IMR-90 (cell line): ENCODE measurements around the gene GNG11. TPM values are rescaled to one million over a fixed set of nuclear protein-coding genes. Genes with fewer than 3 reads are reported as not detected.
A peak's percentile ranks its signal among the peaks of the same experiment; 100 is the strongest.

Experiments used
- ATAC-seq: fragments of 200-7000 bp; cut with Tn5 transposase; 2 replicates; pipeline ENCODE4 v1.9.1; 2020; ENCODE audit warnings: low read depth, mild to moderate bottlenecking, moderate library complexity
- BruUV-seq: library from RNA; stranded (reverse); fragments of 400-500 nt; replicated peaks from 2 replicates; lab custom pipeline; 2021; lab: Mats Ljungman, UMichigan
- CTCF ChIA-PET: fragments of 300-600 bp; formaldehyde crosslinking; extraction: SDS; loops from one replicate; lab custom pipeline; 2021; ENCODE audit warnings: antibody characterized with exemption; lab: Yijun Ruan, JAX
- POLR2A ChIA-PET: fragments of 300-600 bp; sonication (Branson Sonifier 250); formaldehyde crosslinking; loops from one replicate; lab custom pipeline; 2022; ENCODE audit warnings: antibody characterized with exemption; ENCODE audit not compliant: unreplicated experiment; lab: Charles Lee
- DNase-seq: peaks from one replicate; pipeline ENCODE4 v3.0.0; 2013
- H2AFZ ChIP-seq: replicated peaks from 2 replicates; pipeline ENCODE3; 2013; ENCODE audit warnings: low read length, mild to moderate bottlenecking; ENCODE audit not compliant: poor library complexity
- H2AK5ac ChIP-seq: 2 replicates; pipeline ENCODE4 v1.6.1; 2013; ENCODE audit warnings: low read depth, low read length, inconsistent platforms
- H2AK9ac ChIP-seq: replicated peaks from 2 replicates; pipeline ENCODE3; 2013; ENCODE audit warnings: mild to moderate bottlenecking, low read depth, low read length, moderate library complexity; ENCODE audit not compliant: poor library complexity
- H2BK120ac ChIP-seq: 2 replicates; pipeline ENCODE4 v1.6.1; 2013; ENCODE audit warnings: low read depth, low read length, inconsistent platforms
- H2BK15ac ChIP-seq: 3 replicates; pipeline ENCODE4 v1.6.1; 2013; ENCODE audit warnings: low read depth, low read length, inconsistent platforms
- H2BK20ac ChIP-seq: 2 replicates; pipeline ENCODE4 v1.6.1; 2013; ENCODE audit warnings: low read depth, mild to moderate bottlenecking, inconsistent platforms, low read length, moderate library complexity
- H2BK5ac ChIP-seq: 2 replicates; pipeline ENCODE4 v1.6.1; 2013; ENCODE audit warnings: mild to moderate bottlenecking, low read depth, low read length, inconsistent platforms; ENCODE audit not compliant: poor library complexity, severe bottlenecking
- H3K14ac ChIP-seq: replicated peaks from 2 replicates; pipeline ENCODE4 v1.6.1; 2013; ENCODE audit warnings: low read depth, low read length, inconsistent platforms
- H3K18ac ChIP-seq: 2 replicates; pipeline ENCODE4 v1.6.1; 2013; ENCODE audit warnings: low read depth, low read length, control low read depth
- H3K23ac ChIP-seq: 2 replicates; pipeline ENCODE4 v1.6.1; 2013; ENCODE audit warnings: low read depth, low read length, inconsistent platforms
- H3K27ac ChIP-seq: 2 replicates; pipeline ENCODE4 v1.5.1; 2013; ENCODE audit warnings: mild to moderate bottlenecking, control low read depth, low read length; ENCODE audit not compliant: insufficient read depth
- H3K27me3 ChIP-seq: 2 replicates; pipeline ENCODE4 v1.6.1; 2013; ENCODE audit warnings: low read length; ENCODE audit not compliant: control insufficient read depth, insufficient read depth
- H3K36me3 ChIP-seq: 2 replicates; pipeline ENCODE4 v1.6.1; 2013; ENCODE audit warnings: low read length, mixed read lengths; ENCODE audit not compliant: control insufficient read depth, insufficient read depth
- H3K4ac ChIP-seq: 2 replicates; pipeline ENCODE4 v1.6.1; 2013; ENCODE audit warnings: low read depth, low read length, inconsistent platforms
- H3K4me1 ChIP-seq: 2 replicates; pipeline ENCODE4 v1.6.1; 2013; ENCODE audit warnings: low read length, mixed read lengths; ENCODE audit not compliant: control insufficient read depth, insufficient read depth
- H3K4me2 ChIP-seq: 2 replicates; pipeline ENCODE4 v1.6.1; 2013; ENCODE audit warnings: low read depth, mild to moderate bottlenecking, control low read depth, low read length, moderate library complexity
- H3K4me3 ChIP-seq: 2 replicates; pipeline ENCODE4 v1.5.1; 2013; ENCODE audit warnings: low read depth, mild to moderate bottlenecking, control low read depth, low read length, moderate library complexity; ENCODE audit not compliant: insufficient read depth
- H3K56ac ChIP-seq: 2 replicates; pipeline ENCODE4 v1.6.1; 2013; ENCODE audit warnings: low read length, inconsistent platforms; ENCODE audit not compliant: insufficient read depth; ENCODE audit errors: extremely low read depth
- H3K79me1 ChIP-seq, 2 experiments: 2 replicates each; pipeline ENCODE4 v1.6.1; 2013; ENCODE audit warnings: low read length in 2 of 2, inconsistent platforms in 1 of 2, low read depth in 1 of 2
- H3K9ac ChIP-seq: 2 replicates; pipeline ENCODE4 v1.6.1; 2013; ENCODE audit warnings: low read depth, low read length, control low read depth
- H3K9me1 ChIP-seq: 2 replicates; pipeline ENCODE4 v1.6.1; 2013; ENCODE audit warnings: low read length, inconsistent platforms; ENCODE audit not compliant: insufficient read depth
- H3K9me3 ChIP-seq: 2 replicates; pipeline ENCODE4 v1.6.1; 2013; ENCODE audit warnings: low read length; ENCODE audit not compliant: control insufficient read depth, insufficient read depth
- H4K20me1 ChIP-seq: 2 replicates; pipeline ENCODE4 v1.6.1; 2013; ENCODE audit warnings: low read length, inconsistent platforms; ENCODE audit not compliant: insufficient read depth
- H4K5ac ChIP-seq: 2 replicates; pipeline ENCODE4 v1.6.1; 2013; ENCODE audit warnings: mild to moderate bottlenecking, low read depth, low read length, control low read depth
- H4K8ac ChIP-seq, 2 experiments: 2 replicates each; pipeline ENCODE4 v1.6.1; 2013; ENCODE audit warnings: low read depth in 2 of 2, low read length in 2 of 2, control low read depth in 1 of 2, inconsistent platforms in 1 of 2
- H4K91ac ChIP-seq: 2 replicates; pipeline ENCODE4 v1.6.1; 2013; ENCODE audit warnings: low read depth, low read length, inconsistent platforms; ENCODE audit not compliant: insufficient read depth
- CEBPB ChIP-seq: IDR thresholded peaks from 2 replicates; pipeline ENCODE4 v1.6.1; 2012; ENCODE audit warnings: low read depth, low read length, improper control_type of control experiment
- MAFK ChIP-seq: IDR thresholded peaks from 2 replicates; pipeline ENCODE4 v1.6.1; 2012; ENCODE audit warnings: low read depth, low read length, improper control_type of control experiment
- MAZ ChIP-seq: IDR thresholded peaks from 2 replicates; pipeline ENCODE4 v1.6.1; 2012; ENCODE audit warnings: low read depth, mild to moderate bottlenecking, low read length, improper control_type of control experiment, moderate library complexity, borderline replicate concordance
- MXI1 ChIP-seq: IDR thresholded peaks from 2 replicates; pipeline ENCODE4 v1.6.1; 2012; ENCODE audit warnings: low read depth, mild to moderate bottlenecking, low read length, moderate library complexity, borderline replicate concordance
- WGBS, 2 experiments: methylation state at CpG; one replicate each; pipeline versions ENCODE4 v1.1.5 to v1.1.7; 2013; ENCODE audit warnings: missing lambda C conversion rate in 2 of 2; ENCODE audit not compliant: insufficient read length in 1 of 2; ENCODE audit errors: extremely low coverage in 2 of 2; 5-methylcytosine and 5-hydroxymethylcytosine counted together
- dilution Hi-C: fragments of 300-500 bp; cut with HindIII; formaldehyde crosslinking; loops from one replicate; pipeline ENCODE4 v1.14.3; 2018; ENCODE audit warnings: low sequenced_read_pairs; ENCODE audit not compliant: unreplicated experiment
- in situ Hi-C: fragments of 300-500 bp; cut with MboI; formaldehyde crosslinking; loops from 3 replicates; pipeline ENCODE4 v1.14.3; 2019; ENCODE audit warnings: low sequenced_read_pairs, inconsistent platforms, mixed read lengths
- intact Hi-C: fragments of 100-400 bp; cut with micrococcal nuclease; formaldehyde crosslinking; loops from 2 replicates; pipeline ENCODE4 v1.10.0; 2022
- polyA plus RNA-seq, 3 experiments: library from polyadenylated mRNA; depleted of rRNA; stranded (reverse); fragments of >200 nt; gene quantifications; 2 replicates each; pipeline ENCODE4 v1.2.3, GENCODE V29; 2012; ENCODE audit warnings: low replicate concordance in 1 of 3
- total RNA-seq: library from RNA; depleted of rRNA; stranded (reverse); fragments of >200 nt; gene quantifications from 2 replicates; pipeline ENCODE4 v1.2.3, GENCODE V29; 2012

The GNG11 gene
- total and polyA plus RNA-seq, 2 of the 4 experiments (the other 2 are of a cell fraction), result 6.1 to 10.5 TPM

- Histone ChIP-seq H4K20me1 (no peaks in the 10 kb centered on the region), H3K9me1 (no peaks in the 10 kb centered on the region), H3K9ac (no peak overlapping the region), H3K4me2 (no peak overlapping the region), H4K5ac (no peak overlapping the region), H3K18ac (no peak overlapping the region), H2AK5ac (no peak overlapping the region), H4K8ac (no peak overlapping the region), H3K27me3 (no peaks in the 10 kb centered on the region), H3K4ac (no peak overlapping the region), H3K4me1 (no peaks in the 10 kb centered on the region), H2AK9ac (no peak overlapping the region), H3K23ac (no peak overlapping the region), H3K27ac (no peak overlapping the region), H3K79me1 (no peaks in the 10 kb centered on the region), H3K36me3 (no peaks in the 10 kb centered on the region; the same call in 1 of the 2 replicates), H3K56ac (no peak overlapping the region), H2AFZ (no peak overlapping the region), H4K91ac (no peak overlapping the region), H3K14ac (no peak overlapping the region), H2BK5ac (no peak overlapping the region), H2BK15ac (no peak overlapping the region), H3K4me3 (no peak overlapping the region), H3K9me3 (no peaks in the 10 kb centered on the region), H2BK120ac (no peak overlapping the region), H2BK20ac (no peak overlapping the region)
- BruUV-seq, result no TSS peak
- TF ChIP-seq MXI1, result no peak
- TF ChIP-seq CEBPB, result 0 out of 2 replicates have a peak, but pooled peaks have one; percentile 7
- no peak for TF ChIP-seq MAFK
- no peak for TF ChIP-seq MAZ
- DNase-seq (no peak), ATAC-seq (no peak)
- dilution Hi-C loops (no loop called here), in situ Hi-C loops (no loop called here), intact Hi-C loops (no loop called here)
- 100% methylated on average over 1 of the region's 1 CpG; no CpG with 5 or more reads in 1 of the 2 experiments for WGBS, 2 experiments
- CTCF ChIA-PET, result no interaction called here
- POLR2A ChIA-PET, result no interaction called here
Measured at GRCh38 chr7:93873998-93874574, 47.4 kb upstream of the GNG11 start.
